HG03432 (cell line): ENCODE results near the gene SH3RF2.

Experiments
- ATAC-seq: cut with Tn5 transposase; IDR thresholded peaks from one replicate; pipeline ENCODE4 v1.9.1; 2021; ENCODE audit warnings: mild to moderate bottlenecking, moderate library complexity; ENCODE audit not compliant: unreplicated experiment

The SH3RF2 gene

GRCh38 chr5:146039420-146039819 lies 103.0 kb downstream of the SH3RF2 start:
- no peak for ATAC-seq

- ATAC-seq = no peak
Observed at GRCh38 chr5:146040527-146040926, 104.1 kb downstream of the SH3RF2 start.

GRCh38 chr5:146041180-146041789 lies 104.9 kb downstream of the SH3RF2 start:
- peak; percentile 78 for ATAC-seq

GRCh38 chr5:146042628-146043279 lies 106.4 kb downstream of the SH3RF2 start:
- ATAC-seq = no peak

- no peak for ATAC-seq
Observed at GRCh38 chr5:146043722-146044121, 107.3 kb downstream of the SH3RF2 start.

GRCh38 chr5:146047396-146047795 lies 111.0 kb downstream of the SH3RF2 start:
- no peak for ATAC-seq

GRCh38 chr5:146048994-146049703 lies 112.8 kb downstream of the SH3RF2 start:
- no peak for ATAC-seq

GRCh38 chr5:146049704-146050026 lies 113.3 kb downstream of the SH3RF2 start:
- no peak for ATAC-seq

- no peak for ATAC-seq
Observed at GRCh38 chr5:146050086-146050485, 113.7 kb downstream of the SH3RF2 start.

- ATAC-seq = no peak
Observed at GRCh38 chr5:146051678-146052077, 115.3 kb downstream of the SH3RF2 start.

GRCh38 chr5:146052780-146053179 lies 116.4 kb downstream of the SH3RF2 start:
- ATAC-seq = no peak

GRCh38 chr5:146055432-146055831 lies 119.1 kb downstream of the SH3RF2 start:
- no peak for ATAC-seq

GRCh38 chr5:146059460-146060220 lies 123.3 kb downstream of the SH3RF2 start:
- ATAC-seq = no peak

- no peak for ATAC-seq
Observed at GRCh38 chr5:146060221-146060585, 123.8 kb downstream of the SH3RF2 start.

- no peak for ATAC-seq
Observed at GRCh38 chr5:146066968-146067367, 130.6 kb downstream of the SH3RF2 start.

GRCh38 chr5:146068206-146068605 lies 131.8 kb downstream of the SH3RF2 start:
- ATAC-seq = no peak

GRCh38 chr5:146068977-146069779 lies 132.8 kb downstream of the SH3RF2 start:
- peak; percentile 80 for ATAC-seq

GRCh38 chr5:146069780-146070099 lies 133.4 kb downstream of the SH3RF2 start:
- ATAC-seq = peak; percentile 46

- no peak for ATAC-seq
Observed at GRCh38 chr5:146070746-146071145, 134.4 kb downstream of the SH3RF2 start.

GRCh38 chr5:146071171-146071570 lies 134.8 kb downstream of the SH3RF2 start:
- no peak for ATAC-seq

- no peak for ATAC-seq
Observed at GRCh38 chr5:146072595-146072994, 136.2 kb downstream of the SH3RF2 start.
